IPS DF 19.7 (cell line): ENCODE measurements around the gene SCGB1A1.
"Not testable (repeated sequence)": the region's sequence is repeated elsewhere in the genome, so short reads cannot be mapped to it uniquely, and the experiment has no call there.

ENCODE experiments used
- DNase-seq: peaks from one replicate; pipeline ENCODE4 v3.0.0-alpha.2; 2013; ENCODE audit warnings: low read depth, low spot score

Gene SCGB1A1

DNA sequence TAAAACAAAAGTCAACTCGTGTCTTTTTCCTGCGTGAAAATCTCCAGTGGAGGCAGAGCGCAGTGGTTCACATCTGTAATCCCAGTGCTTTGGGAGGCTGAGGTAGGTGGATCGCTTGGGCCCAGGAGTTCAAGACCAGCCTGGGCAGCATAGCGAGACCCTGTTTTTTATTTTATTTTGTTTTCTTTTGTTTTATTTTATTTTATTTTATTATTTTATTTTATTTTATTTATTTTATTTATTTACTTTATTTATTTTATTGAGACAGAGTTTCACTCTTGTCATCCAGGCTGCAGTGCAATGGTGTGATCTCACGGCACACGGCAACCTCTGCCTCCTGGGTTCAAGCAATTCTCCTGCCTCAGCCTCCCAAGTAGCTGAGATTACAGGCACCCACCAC is 31.1 kb downstream of the SCGB1A1 start:
- DNase-seq = not testable (repeated sequence)

DNA sequence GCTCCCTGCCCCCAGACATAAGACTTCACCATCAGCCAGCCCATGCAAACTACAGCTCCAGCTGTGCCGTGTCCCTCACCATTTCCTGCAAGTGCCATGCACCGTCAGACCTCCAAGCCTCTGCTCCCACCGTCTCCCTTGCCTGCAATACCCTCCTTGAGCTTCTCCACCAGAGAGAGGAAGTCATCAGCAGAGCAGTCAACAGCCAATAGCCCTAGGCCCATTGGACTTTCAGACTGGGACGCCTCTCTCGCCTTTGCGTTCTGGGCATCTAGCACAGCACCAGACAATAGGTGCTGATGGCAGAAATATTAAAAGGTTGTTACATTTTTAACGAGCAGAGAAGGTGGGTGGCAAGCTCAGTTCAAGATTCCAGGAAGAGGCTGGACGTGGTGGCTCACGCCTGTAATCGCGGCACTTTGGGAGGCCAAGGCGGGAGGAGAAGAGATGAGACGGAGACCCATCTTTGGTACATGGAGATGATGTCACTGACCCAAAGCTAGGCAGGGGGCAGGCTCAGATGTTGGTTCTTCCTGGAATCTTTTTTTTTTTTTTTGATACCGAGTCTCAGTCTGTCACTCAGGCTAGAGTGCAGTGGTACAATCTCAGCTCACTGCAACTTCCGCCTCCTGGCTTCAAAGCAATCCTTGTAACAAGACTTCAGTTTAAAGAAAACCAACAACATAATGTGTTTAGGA is 31.9 kb downstream of the SCGB1A1 start:
- no peak for DNase-seq

DNA sequence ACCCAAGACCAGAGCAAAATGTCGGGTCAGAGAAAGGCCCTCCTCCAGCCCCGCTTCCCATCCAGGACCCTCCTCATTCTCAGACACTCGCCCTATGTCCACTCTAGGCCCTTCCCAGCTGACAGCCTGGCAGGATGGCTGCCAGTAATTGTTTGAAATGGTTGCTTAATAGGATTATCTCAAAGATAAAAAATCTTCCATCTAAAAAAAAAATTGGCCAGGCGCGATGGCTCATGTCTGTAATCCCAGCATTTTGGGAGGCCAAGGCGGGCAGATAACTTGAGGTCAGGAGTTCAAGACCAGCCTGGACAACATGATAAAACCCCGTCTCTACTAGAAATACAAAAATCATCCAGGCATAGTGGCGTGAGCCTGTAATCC is 32.4 kb downstream of the SCGB1A1 start:
- DNase-seq = no peak

DNA sequence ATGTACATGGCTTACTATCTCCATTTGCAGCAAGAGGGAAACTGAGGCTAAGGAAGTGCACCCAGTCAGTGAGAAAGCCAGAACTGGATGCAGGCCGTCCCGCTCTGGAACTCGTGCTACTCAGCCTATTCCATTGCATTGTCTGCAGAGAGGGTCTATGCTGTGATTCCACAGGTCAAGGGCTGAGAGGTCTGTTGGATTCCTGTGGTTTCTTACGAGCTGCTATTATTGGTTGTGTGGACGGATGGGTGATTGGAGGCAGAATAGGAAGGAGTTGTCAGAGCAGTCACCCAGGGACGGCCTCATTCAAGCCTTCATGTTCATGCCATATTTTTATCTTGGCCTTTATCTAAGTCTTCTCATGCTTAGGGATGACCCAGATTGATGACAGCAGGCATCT is 33.4 kb downstream of the SCGB1A1 start:
- no peak for DNase-seq

DNA sequence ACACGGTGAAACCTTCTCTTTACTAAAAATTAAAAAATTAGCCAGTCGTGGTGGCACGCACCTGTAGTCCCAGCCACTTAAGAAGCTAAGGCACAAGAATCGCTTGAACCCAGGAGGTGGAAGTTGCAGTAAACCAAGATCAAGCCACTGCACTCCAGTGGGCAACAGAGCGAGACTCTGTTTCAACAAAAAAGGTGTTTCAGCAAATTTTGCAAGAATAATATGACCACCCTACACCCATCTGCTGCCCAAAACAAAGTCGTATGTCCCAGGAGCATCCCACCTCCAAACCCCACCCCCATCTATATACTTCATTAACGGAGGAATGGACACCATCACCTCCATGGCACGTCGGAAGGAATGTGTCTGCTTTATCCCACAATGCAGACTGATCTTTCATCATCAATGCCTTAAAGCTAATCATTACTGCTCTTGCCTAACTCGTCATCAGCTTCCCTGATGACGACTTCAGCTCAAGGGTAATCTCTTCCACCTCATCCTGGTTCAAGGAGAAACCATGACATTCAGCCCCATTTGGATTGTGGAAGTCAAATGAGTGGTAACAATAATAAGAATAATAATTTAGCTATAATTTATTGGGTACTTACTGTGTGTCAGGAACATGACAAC is 34.1 kb downstream of the SCGB1A1 start:
- no peak for DNase-seq

DNA sequence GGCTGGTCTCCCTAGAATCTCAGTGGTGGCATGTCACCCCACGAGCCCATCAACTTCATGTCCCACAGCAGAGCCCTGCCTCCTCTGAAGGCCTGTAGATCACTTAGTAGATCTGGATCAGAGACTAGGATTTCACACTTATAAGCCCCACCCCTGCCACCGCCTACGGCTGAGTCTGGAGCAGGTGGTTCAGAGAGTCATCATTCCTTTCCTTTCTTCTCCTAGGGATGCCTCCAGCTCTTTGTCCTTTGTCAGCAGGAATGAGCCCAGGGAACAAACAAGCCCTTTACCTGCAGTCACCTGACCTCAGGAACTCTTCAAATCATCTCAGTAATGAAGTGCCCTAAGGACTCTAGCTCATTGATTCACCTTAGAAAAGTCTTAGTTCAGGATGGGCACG is 37.8 kb downstream of the SCGB1A1 start:
- DNase-seq = peak; percentile 28

DNA sequence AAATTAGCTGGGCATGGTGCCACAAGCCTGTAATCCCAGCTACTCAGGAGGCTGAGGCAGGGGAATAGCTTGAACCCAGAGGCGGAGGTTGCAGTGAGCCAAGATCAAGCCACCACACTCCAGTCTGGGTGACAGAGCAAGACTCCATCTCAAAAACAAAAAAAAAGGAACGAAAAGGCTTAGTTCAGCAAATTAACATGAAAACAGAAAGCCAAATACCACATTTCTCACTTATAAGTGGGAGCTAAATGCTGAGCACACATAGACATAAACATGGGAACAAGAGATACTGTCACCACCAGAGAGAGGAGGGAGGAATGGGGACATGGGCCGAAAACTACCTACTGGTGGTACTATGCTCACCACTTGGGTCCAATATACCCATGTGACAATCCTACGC is 38.6 kb downstream of the SCGB1A1 start:
- DNase-seq = no peak

DNA sequence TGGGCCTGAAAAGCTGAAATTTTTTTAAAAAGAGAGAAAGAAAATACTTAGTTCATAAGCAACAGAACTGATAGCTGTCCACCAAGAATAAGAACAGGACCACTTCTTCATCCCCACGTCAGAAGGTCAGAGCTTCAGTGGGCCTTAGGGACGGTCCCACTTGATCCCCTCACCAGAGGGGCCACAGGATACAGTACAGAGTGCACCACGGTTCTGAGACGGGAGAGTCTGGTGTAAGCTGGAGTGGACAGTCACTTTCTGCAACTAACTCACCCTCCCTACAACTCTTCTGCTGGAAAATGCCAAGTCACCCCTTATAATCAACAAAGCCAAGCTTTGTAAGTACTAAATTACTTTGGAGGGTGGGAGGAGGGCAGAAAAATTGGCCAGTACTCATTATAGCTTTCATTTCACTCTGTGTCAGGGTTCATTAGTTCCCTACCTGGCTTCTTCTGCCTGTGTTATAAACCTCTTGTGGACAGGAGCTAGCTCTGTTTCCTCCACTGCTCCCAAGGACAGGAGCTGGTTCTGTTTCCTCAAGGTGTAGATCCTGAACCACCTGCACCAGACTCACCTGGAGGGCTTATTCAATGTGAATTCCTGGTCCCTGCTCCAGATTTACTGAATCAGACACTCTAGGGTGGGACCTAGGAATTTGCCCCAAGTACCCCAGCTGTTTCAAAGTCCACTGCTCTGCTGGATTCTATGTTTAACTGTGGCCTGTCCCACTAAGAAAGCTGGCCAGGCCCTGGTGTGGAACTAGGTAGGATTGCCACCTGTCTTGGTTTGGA is 39.6 kb downstream of the SCGB1A1 start:
- DNase-seq = no peak

DNA sequence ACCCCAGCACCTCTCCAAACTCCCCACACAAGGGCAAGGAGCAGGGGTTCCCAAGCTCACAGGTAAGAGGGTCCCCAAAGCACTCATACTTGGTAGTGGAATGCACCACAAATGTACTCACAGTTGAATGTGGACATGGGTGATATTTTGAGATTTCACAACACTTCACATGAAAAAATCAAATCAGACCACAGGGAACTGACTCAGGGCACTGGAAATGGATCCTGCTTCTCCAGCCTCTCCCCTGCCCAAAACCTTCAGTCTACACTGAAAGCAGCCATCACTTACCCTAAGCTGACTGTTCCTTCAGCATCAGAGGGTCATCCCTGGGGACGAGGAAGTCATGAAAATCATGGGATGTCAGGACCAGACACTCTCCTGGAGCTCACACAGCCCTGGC is 40.2 kb downstream of the SCGB1A1 start:
- DNase-seq = no peak

DNA sequence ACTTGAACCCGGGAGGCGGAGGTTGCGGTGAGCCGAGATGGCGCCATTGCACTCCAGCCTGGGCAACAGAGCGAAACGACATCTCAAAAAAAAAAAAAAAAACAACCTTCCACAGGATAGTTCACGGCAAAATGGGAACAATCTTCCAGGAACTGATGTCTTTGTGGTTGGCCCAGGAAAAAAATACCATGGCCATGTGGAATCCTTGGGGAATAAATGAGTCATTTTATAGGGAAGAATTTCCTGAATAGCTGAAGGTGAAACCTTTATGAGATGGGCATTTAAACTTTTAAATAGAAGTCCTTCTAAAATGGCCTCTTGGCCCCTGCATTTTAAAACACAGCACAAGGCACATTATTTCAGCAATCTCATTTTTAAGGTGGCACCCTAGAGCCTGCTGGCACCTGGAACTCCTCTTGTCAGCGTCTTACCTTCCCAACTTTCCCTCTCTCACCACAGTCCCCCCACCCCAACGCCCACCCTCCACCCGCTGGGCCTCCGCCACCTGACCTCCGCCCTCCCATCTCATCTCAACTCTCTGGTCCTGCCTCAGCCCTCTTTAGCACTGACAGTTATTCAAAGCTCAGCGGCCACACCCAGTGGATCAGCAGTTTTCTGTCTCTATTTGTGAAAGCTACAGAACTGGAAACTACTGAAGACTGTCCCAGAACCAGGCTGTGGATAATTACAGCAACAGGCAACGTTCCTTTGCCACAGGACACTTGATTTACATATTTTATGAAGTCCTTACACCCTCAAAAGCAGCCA is 43.1 kb downstream of the SCGB1A1 start:
- no peak for DNase-seq

DNA sequence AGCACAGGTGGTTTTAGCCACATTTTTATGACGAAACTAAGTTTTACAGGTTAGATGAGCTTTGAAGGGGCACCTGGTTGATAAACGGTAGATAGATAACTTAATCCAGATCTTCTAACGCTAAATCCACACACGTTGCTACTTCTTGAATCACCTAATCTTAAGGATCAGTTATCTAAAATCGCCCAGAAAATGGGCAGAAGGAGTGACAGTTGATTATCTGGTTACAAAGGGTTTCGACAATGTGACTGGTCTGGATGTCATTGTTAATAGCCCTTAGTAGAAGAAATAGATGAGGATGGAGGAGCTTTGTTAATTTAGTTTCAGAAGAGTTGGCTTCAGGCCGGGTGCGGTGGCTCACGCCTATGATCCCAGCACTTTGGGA is 43.7 kb downstream of the SCGB1A1 start:
- no peak for DNase-seq

DNA sequence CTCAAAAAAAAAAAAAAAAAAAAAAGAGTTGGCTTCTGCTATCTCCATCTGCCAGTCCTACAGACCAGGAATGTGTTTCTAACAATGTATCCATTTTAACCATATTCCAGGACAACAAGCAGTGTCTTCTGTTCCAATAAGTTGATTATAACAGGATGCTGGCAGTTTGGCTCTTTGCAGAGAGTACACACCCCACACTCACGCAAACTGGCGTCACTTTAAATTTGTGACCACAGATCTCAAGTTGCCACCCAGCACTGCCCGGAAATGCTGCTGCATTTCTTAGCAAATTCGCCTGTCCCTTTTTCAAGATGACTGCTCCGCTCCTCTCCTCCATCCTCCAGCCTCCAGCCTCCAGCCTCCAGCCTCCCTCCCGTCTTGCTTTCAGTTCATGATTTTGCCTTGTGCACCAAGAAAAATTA is 44.3 kb downstream of the SCGB1A1 start:
- no peak for DNase-seq

DNA sequence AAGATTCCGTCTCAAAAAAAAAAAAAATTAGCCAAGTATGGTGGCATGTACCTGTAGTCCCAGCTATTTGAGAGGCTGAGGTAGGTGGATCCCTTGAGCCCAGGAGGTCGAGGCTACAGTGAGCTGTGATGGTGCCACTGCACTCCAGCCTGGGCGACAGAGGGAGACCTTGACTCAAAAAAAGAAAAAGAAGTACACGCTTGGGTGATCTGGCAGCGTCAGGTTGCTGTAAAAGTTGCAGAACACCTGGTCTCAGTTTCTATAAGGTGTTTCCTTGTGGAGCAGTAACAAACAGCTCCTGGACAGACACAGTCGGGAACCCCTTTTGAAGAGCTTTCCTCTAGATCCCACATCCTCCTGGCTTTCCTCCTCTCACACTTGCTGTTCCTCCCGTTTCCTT is 45.8 kb downstream of the SCGB1A1 start:
- DNase-seq = no peak

DNA sequence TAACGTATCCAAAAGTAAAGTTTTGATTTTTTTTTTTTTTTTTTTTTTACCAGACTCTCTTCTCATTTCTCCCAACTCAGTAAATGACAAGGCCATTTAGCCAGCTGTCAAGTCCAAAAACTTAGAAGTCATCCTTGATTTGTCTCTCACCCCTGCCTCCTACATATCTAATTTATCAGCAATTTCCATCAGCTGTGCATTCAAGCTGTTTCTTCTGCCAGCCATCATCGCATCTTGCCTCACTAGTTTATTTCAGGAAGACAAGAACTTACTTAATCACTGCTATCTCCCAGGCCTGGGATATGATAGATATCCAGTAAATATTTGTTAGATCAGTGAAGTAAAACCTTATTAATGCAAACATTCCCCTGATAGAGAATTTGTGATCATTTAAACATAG is 47.6 kb downstream of the SCGB1A1 start:
- DNase-seq = no peak

DNA sequence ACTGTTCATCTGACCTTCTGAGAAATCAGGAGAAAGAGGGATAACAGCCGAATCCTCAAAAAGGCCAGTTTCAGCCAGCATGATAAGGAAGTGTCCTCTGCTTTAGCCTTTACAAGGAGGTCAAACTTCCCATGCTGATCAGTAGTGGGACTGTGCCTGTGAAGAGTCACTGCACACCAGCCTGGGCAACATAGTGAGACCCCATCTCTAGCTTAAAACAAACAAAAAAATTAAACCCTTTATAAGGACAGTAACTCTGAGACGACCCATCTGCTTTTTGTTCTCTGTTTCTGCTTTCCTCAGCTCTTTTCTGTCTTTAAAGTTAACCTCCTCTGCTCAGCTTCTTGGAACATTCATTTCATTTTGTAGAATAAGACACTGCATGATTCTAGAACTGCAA is 49.7 kb downstream of the SCGB1A1 start:
- no peak for DNase-seq

DNA sequence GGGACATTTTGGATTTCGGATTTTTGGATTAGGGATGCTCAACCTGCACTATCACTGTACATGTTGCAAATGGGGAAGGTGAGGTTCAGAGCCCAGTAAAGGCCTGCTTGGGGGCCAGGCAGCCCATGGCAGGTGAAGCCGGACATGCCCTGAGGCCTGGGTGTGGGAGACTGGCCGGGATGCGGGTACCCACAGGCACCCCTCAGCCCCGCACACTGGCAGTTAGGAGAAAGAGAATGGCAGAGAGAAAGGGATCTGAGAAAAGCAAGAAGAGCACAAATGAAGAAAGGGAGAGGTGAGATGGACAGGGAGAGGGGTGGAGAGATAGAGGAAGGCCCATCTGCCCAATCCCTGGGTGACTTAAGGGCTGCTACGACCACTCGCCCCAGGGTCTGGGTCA is 52.8 kb downstream of the SCGB1A1 start:
- no peak for DNase-seq

DNA sequence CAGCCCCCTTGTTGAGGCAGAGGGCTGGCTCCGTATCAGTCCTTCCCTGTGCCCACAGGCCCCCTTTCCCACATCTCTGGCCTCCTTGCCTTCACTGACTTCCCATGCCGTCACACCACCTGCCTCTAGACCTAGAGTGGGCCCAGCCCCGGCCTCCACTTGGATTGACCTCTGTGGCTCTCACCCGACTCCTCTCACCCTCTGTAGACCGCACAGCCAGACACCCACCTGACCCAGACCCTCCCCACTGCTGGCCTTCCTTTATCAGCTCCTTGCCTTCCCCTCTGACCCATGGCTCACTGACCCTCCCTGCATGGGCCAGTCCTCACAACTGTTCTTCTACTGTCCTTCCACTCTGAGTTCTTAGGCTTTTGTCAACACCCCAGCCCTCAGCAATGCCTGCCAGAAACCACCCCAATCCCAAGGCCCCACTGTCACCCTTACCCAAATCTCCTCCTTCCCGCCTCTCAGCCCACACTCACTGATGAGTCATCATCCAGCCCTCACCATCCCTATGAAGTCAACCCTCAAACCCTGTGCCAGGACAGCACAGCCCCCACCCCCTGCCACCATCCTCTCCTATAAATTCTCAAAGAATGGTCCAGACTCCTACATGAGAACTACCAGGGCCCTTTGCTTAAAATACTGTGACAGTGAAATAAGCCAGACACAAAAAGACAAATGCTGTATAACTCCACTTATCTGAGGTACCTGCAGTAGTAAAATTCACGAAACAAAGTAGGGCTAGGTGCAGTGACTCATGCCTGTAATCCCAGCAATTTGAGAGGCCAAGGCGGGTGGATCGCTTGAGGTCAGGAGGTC is 53.4 kb downstream of the SCGB1A1 start:
- no peak for DNase-seq
